DND-41 (cell line): ENCODE data around the gene NTSR2.

ENCODE experiments used
- ATAC-seq: fragments of 200-7000 bp; cut with Tn5 transposase; 3 replicates; pipeline ENCODE4 v1.9.1; 2021; ENCODE audit warnings: low read depth; ENCODE audit not compliant: insufficient read depth
- DNase-seq: peaks from one replicate; pipeline ENCODE4 v3.0.0-alpha.2; 2020
- H2AFZ ChIP-seq: 2 replicates; pipeline ENCODE4 v1.6.0; 2012; ENCODE audit warnings: low read depth, low read length
- H3K27ac ChIP-seq: 2 replicates; pipeline ENCODE4 v1.5.1; 2012; ENCODE audit warnings: low read length, inconsistent platforms
- H3K27me3 ChIP-seq: fragments of 200-600 bp; sonication (generic); 2 replicates; pipeline ENCODE4 v1.6.0; 2012; ENCODE audit warnings: low read length, mild to moderate bottlenecking, inconsistent platforms; ENCODE audit not compliant: insufficient read depth, poor library complexity
- H3K36me3 ChIP-seq: 2 replicates; pipeline ENCODE4 v1.5.1; 2012; ENCODE audit warnings: low read length, inconsistent platforms; ENCODE audit not compliant: insufficient read depth
- H3K4me1 ChIP-seq: 2 replicates; pipeline ENCODE4 v1.5.1; 2012; ENCODE audit warnings: mild to moderate bottlenecking, low read length; ENCODE audit not compliant: insufficient read depth
- H3K4me2 ChIP-seq: 2 replicates; pipeline ENCODE4 v1.6.0; 2012; ENCODE audit warnings: mild to moderate bottlenecking, moderate library complexity, low read length, inconsistent platforms; ENCODE audit not compliant: insufficient read depth
- H3K4me3 ChIP-seq, 2 experiments: fragments of 200-600 bp in 1 of 2; shearing (Covaris generic) in 1 of 2; 2 replicates each; pipeline ENCODE4 v1.5.1; 2012 to 2016; ENCODE audit warnings: inconsistent platforms in 2 of 2, low read length in 2 of 2, mild to moderate bottlenecking in 2 of 2, low read depth in 1 of 2, moderate library complexity in 1 of 2
- H3K79me2 ChIP-seq: 2 replicates; pipeline ENCODE4 v1.6.0; 2012; ENCODE audit warnings: low read length, inconsistent platforms; ENCODE audit not compliant: insufficient read depth
- H3K9ac ChIP-seq: 2 replicates; pipeline ENCODE4 v1.6.0; 2012; ENCODE audit warnings: low read depth, mild to moderate bottlenecking, inconsistent platforms, low read length, moderate library complexity
- H3K9me3 ChIP-seq: 2 replicates; pipeline ENCODE4 v1.5.1; 2012; ENCODE audit warnings: low read length, moderate library complexity, mild to moderate bottlenecking, inconsistent platforms; ENCODE audit not compliant: insufficient read depth, severe bottlenecking
- H4K20me1 ChIP-seq: 2 replicates; pipeline ENCODE4 v1.6.0; 2012; ENCODE audit warnings: low read length; ENCODE audit not compliant: insufficient read depth
- CTCF ChIP-seq: IDR thresholded peaks from 2 replicates; pipeline ENCODE4 v1.5.1; 2012; ENCODE audit warnings: borderline replicate concordance, low read length, moderate library complexity, mild to moderate bottlenecking; ENCODE audit not compliant: poor library complexity, severe bottlenecking; ENCODE audit errors: extremely low read depth
- EZH2 ChIP-seq: IDR thresholded peaks from 3 replicates; pipeline ENCODE4 v1.6.1; 2012; ENCODE audit warnings: borderline replicate concordance, low read depth, mild to moderate bottlenecking, moderate library complexity, low read length, inconsistent platforms; ENCODE audit not compliant: severe bottlenecking

Gene NTSR2

GRCh38 chr2:11679486-11680181 is 9.6 kb upstream of the NTSR2 start:
- Histone ChIP-seq H3K9ac (no peak overlapping the region), H3K4me3 (no peak overlapping the region), H2AFZ (no peak overlapping the region), H3K4me1 (peaks cover 4% of the 10 kb centered on the region; the same call in 1 of the 2 replicates), H3K36me3 (no peaks in the 10 kb centered on the region), H3K4me2 (no peak overlapping the region), H3K27me3 (no peaks in the 10 kb centered on the region), H3K27ac (no peak overlapping the region), H3K79me2 (no peaks in the 10 kb centered on the region), H3K9me3 (no peaks in the 10 kb centered on the region), H4K20me1 (no peaks in the 10 kb centered on the region)
- ATAC-seq (no peak), DNase-seq (no peak)
- TF ChIP-seq CTCF (no peak), EZH2 (no peak)

DNA sequence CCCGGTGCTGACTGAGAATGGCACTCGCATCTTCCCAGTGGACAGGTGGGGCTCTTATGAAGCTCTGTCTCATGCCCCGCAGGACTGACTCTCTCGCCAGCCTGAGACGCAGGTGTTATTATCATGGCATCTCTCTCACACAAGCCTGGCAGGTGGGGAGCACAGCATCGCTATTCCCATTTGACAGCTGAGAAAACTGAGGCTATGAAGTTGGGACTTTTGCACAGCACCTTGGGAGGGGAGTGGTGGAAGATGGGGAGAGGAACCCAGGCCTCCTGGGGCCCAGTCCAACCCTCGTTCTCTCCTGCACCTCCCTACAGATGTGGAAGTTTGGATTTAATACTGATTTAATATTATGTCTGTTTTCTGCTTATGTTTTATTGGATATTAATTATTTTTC is 9.0 kb upstream of the NTSR2 start:
- peaks cover 4% of the 10 kb centered on the region; the same call in 1 of the 2 replicates for H3K4me1 ChIP-seq
- ATAC-seq (no peak), DNase-seq (no peak)
- H3K4me2 ChIP-seq, result no peak overlapping the region
- no peaks in the 10 kb centered on the region for H3K27me3 ChIP-seq
- H3K9ac ChIP-seq, result no peak overlapping the region
- no peak overlapping the region for H3K27ac ChIP-seq
- H4K20me1 ChIP-seq, result no peaks in the 10 kb centered on the region
- no peaks in the 10 kb centered on the region for H3K36me3 ChIP-seq
- TF ChIP-seq EZH2 (no peak), CTCF (no peak)
- no peak overlapping the region for H2AFZ ChIP-seq
- H3K9me3 ChIP-seq, result no peaks in the 10 kb centered on the region
- no peak overlapping the region for H3K4me3 ChIP-seq
- no peaks in the 10 kb centered on the region for H3K79me2 ChIP-seq

DNA sequence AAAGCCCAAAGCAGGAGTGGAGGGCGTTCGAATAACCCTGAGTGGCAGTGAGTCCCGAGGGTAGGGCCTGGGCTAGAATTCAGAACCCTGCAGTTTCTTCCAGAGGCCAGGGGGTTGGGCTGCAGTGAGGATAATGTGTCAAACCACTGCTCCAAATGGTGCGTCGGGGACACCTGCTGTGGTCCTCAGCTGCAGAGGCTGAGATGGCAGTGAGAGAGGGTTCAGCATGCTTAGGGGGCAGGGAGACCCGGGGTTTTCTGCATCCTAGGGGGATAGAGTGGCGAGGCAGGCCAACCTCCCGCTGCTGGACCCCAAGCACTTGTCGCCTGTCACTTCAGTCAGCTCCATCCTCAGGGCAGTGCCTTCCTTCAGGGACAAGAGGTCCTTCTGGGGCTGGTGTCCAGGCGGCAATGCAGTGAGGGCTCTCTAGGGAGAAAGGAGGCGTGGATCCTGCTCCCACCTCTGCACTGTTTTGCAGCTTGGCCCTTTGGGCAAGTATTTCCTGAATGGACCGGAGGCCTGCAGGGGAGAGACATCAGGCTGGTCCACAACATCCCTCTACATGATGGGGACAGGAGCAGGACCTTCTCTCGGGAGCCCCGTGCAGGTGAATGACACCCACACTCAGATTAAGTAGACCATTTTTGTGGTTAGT is 8.4 kb upstream of the NTSR2 start:
- Histone ChIP-seq H3K9me3 (no peaks in the 10 kb centered on the region), H3K9ac (no peak overlapping the region), H4K20me1 (no peaks in the 10 kb centered on the region), H2AFZ (no peak overlapping the region), H3K36me3 (no peaks in the 10 kb centered on the region), H3K4me3 (no peak overlapping the region), H3K27ac (no peak overlapping the region), H3K79me2 (no peaks in the 10 kb centered on the region), H3K27me3 (no peaks in the 10 kb centered on the region), H3K4me2 (no peak overlapping the region), H3K4me1 (peaks cover 4% of the 10 kb centered on the region; the same call in 1 of the 2 replicates)
- TF ChIP-seq CTCF, result no peak
- no peak for TF ChIP-seq EZH2
- no peak for ATAC-seq
- DNase-seq, result no peak
